MM.1S (cell line): ENCODE data around the gene MARK3.

Experiments used
- DNase-seq: peaks from one replicate; pipeline ENCODE4 v3.0.0-alpha.2; 2015
- H2AFZ ChIP-seq: fragments of 300-600 bp; sonication (generic); 2 replicates; pipeline ENCODE4 v1.6.0; 2016; ENCODE audit warnings: antibody characterized with exemption, low read length
- H3F3A ChIP-seq: fragments of 300-600 bp; sonication (generic); 2 replicates; pipeline ENCODE4 v1.6.1; 2016; ENCODE audit warnings: mild to moderate bottlenecking, antibody characterized with exemption, low read length, moderate library complexity, mixed read lengths; ENCODE audit not compliant: insufficient read depth
- H3K27ac ChIP-seq: fragments of 300-600 bp; sonication (generic); 2 replicates; pipeline ENCODE4 v1.5.1; 2016; ENCODE audit warnings: mild to moderate bottlenecking, low read length
- H3K27me3 ChIP-seq: fragments of 300-600 bp; sonication (generic); replicated peaks from 2 replicates; pipeline ENCODE4 v1.6.0; 2016; ENCODE audit warnings: low read length; ENCODE audit not compliant: insufficient read depth
- H3K36me3 ChIP-seq: fragments of 300-600 bp; sonication (generic); replicated peaks from 2 replicates; pipeline ENCODE4 v1.6.1; 2016; ENCODE audit warnings: mild to moderate bottlenecking, low read length, mixed read lengths; ENCODE audit not compliant: insufficient read depth
- H3K4me1 ChIP-seq: fragments of 300-600 bp; sonication (generic); 2 replicates; pipeline ENCODE4 v1.6.1; 2016; ENCODE audit warnings: low read length, mixed read lengths
- H3K4me2 ChIP-seq: fragments of 300-600 bp; sonication (generic); 2 replicates; pipeline ENCODE4 v1.6.0; 2016; ENCODE audit warnings: low read depth, low read length
- H3K4me3 ChIP-seq: fragments of 300-600 bp; sonication (generic); 2 replicates; pipeline ENCODE4 v1.5.1; 2016; ENCODE audit warnings: low read length, mixed read lengths
- H3K79me2 ChIP-seq: fragments of 300-600 bp; sonication (generic); 2 replicates; pipeline ENCODE4 v1.6.1; 2016; ENCODE audit warnings: mixed run types, low read length, mixed read lengths
- H3K9ac ChIP-seq: fragments of 300-600 bp; sonication (generic); 2 replicates; pipeline ENCODE4 v1.6.1; 2016; ENCODE audit warnings: low read length, mixed read lengths
- H3K9me2 ChIP-seq: fragments of 300-600 bp; sonication (generic); replicated peaks from 2 replicates; pipeline ENCODE4 v1.6.1; 2016; ENCODE audit warnings: mild to moderate bottlenecking, low read length, mixed read lengths; ENCODE audit not compliant: insufficient read depth
- H3K9me3 ChIP-seq: fragments of 300-600 bp; sonication (generic); replicated peaks from 2 replicates; pipeline ENCODE4 v1.6.1; 2016; ENCODE audit warnings: mild to moderate bottlenecking, low read length, mixed read lengths; ENCODE audit not compliant: insufficient read depth
- H4K20me1 ChIP-seq: fragments of 300-600 bp; sonication (generic); 2 replicates; pipeline ENCODE4 v1.6.1; 2016; ENCODE audit warnings: mild to moderate bottlenecking, low read length, moderate library complexity, mixed read lengths; ENCODE audit not compliant: insufficient read depth
- EZH2 ChIP-seq: fragments of 300-600 bp; sonication (generic); optimal IDR thresholded peaks from 2 replicates; pipeline ENCODE3; 2017; ENCODE audit warnings: low read depth, mild to moderate bottlenecking, antibody characterized with exemption, low read length, mixed read lengths
- EZH2phosphoT487 ChIP-seq: fragments of 300-600 bp; sonication (generic); IDR thresholded peaks from 2 replicates; pipeline ENCODE4 v1.6.1; 2018; ENCODE audit warnings: antibody characterized with exemption, low read length
- TF ChIP-seq, protein P1 (sequence below): fragments of 300-600 bp; sonication (generic); IDR thresholded peaks from 2 replicates; pipeline ENCODE4 v1.5.1; 2016; ENCODE audit warnings: antibody characterized with exemption, low read length, mixed read lengths

The MARK3 gene

DNA sequence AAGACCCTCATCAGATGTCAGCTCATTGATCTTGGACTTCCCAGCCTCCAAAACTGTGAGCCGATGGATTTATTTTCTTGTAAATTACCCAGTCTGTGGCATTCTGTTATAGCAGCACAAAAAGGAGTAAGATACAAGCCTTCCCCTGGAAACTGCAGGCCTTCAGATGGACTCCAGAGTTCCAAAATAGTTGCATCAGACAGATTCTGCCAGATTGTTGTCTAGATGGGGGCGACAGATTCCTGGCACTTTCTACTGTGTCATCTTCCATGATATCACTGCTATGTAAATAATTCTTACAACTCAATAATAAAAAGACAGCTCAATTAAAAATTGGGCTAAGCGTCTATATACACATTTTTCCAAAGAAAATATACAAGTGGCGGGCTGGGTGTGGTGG lies 17.2 kb upstream of the MARK3 start:
- Histone ChIP-seq H3K79me2 (no peaks in the 10 kb centered on the region), H3K36me3 (no peaks in the 10 kb centered on the region), H3K9me3 (no peaks in the 10 kb centered on the region), H3F3A (no peaks in the 10 kb centered on the region), H3K9me2 (no peaks in the 10 kb centered on the region), H4K20me1 (no peaks in the 10 kb centered on the region), H2AFZ (no peak overlapping the region), H3K27me3 (no peaks in the 10 kb centered on the region), H3K27ac (no peak overlapping the region), H3K4me2 (no peak overlapping the region), H3K4me1 (no peaks in the 10 kb centered on the region), H3K9ac (no peak overlapping the region), H3K4me3 (no peak overlapping the region)
- no peak for DNase-seq
- TF ChIP-seq, protein P1, sequence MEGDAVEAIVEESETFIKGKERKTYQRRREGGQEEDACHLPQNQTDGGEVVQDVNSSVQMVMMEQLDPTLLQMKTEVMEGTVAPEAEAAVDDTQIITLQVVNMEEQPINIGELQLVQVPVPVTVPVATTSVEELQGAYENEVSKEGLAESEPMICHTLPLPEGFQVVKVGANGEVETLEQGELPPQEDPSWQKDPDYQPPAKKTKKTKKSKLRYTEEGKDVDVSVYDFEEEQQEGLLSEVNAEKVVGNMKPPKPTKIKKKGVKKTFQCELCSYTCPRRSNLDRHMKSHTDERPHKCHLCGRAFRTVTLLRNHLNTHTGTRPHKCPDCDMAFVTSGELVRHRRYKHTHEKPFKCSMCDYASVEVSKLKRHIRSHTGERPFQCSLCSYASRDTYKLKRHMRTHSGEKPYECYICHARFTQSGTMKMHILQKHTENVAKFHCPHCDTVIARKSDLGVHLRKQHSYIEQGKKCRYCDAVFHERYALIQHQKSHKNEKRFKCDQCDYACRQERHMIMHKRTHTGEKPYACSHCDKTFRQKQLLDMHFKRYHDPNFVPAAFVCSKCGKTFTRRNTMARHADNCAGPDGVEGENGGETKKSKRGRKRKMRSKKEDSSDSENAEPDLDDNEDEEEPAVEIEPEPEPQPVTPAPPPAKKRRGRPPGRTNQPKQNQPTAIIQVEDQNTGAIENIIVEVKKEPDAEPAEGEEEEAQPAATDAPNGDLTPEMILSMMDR: no peak

DNA sequence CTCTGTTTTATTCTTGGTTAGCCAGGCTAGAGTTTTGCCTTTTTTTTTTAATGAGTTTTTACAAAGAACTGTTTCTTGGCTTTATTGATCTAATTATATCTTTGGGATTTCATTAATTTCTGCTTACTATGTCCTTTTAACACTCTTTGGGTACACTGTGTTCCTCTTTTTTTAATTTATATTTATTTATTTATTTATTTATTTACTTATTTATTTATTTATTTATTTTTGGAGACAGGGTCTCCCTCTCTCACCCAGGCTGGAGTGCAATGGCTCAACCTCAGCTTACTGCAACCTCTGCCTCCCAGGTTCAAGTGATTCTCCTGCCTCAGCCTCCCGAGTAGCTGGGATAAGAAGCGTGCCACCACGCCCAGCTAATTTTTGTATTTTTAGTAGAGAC lies 15.1 kb upstream of the MARK3 start:
- H3K9ac ChIP-seq: no peak overlapping the region
- DNase-seq: no peak
- TF ChIP-seq, protein P1: no peak
- TF ChIP-seq EZH2 (no peak), EZH2phosphoT487 (no peak)

DNA sequence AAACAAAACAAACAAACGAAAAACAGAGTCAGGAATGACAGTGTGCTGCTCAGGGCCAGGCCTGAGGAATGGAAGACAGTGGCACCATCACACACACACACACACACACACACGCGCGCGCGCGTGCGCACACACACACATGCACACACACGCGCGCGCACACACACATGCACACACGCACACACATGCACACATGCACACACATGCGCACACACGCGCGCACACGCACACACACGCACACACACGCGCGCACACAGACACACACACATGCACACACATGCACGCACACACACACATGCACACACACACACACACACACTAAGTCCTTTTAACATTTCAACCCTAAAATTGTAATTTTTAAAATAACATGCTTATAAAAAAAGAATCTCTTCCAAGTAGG lies 13.2 kb upstream of the MARK3 start:
- Histone ChIP-seq H3K9me3 (no peaks in the 10 kb centered on the region), H3F3A (no peaks in the 10 kb centered on the region), H3K36me3 (no peaks in the 10 kb centered on the region), H3K9ac (no peak overlapping the region), H3K27me3 (no peaks in the 10 kb centered on the region), H3K79me2 (no peaks in the 10 kb centered on the region), H4K20me1 (no peaks in the 10 kb centered on the region), H2AFZ (no peak overlapping the region), H3K4me2 (no peak overlapping the region), H3K27ac (no peak overlapping the region), H3K4me1 (no peaks in the 10 kb centered on the region), H3K9me2 (no peaks in the 10 kb centered on the region), H3K4me3 (no peak overlapping the region)
- TF ChIP-seq, protein P1: no peak
- TF ChIP-seq EZH2 (no peak), EZH2phosphoT487 (no peak)
- no peak for DNase-seq

More for the DNA sequence above, 15.1 kb upstream of the MARK3 start:
- no peaks in the 10 kb centered on the region for H3F3A ChIP-seq
- H4K20me1 ChIP-seq: no peaks in the 10 kb centered on the region
- no peaks in the 10 kb centered on the region for H3K27me3 ChIP-seq
- H3K9me2 ChIP-seq: no peaks in the 10 kb centered on the region
- no peak overlapping the region for H3K4me2 ChIP-seq
- H2AFZ ChIP-seq: no peak overlapping the region
- H3K9me3 ChIP-seq: no peaks in the 10 kb centered on the region
- H3K4me1 ChIP-seq: no peaks in the 10 kb centered on the region
- no peak overlapping the region for H3K27ac ChIP-seq
- no peaks in the 10 kb centered on the region for H3K36me3 ChIP-seq
- H3K4me3 ChIP-seq: no peak overlapping the region
- H3K79me2 ChIP-seq: no peaks in the 10 kb centered on the region
